WTC11 (cell line): ENCODE measurements around the gene SSH2. TPM values are rescaled to one million over a fixed set of nuclear protein-coding genes. Genes with fewer than 3 reads are reported as not detected.

Experiments used
- ATAC-seq: fragments of 200-7000 bp; cut with Tn5 transposase; 2 replicates; pipeline ENCODE4 v1.10.0; 2021; ENCODE audit warnings: mild to moderate bottlenecking, moderate library complexity
- CTCF ChIA-PET: fragments of 300-600 bp; sonication (Branson Sonifier 250); formaldehyde crosslinking; loops from one replicate; lab custom pipeline; 2021; ENCODE audit warnings: antibody characterized with exemption; lab: Charles Lee
- POLR2A ChIA-PET: fragments of 350-600 bp; sonication (Branson Sonifier 250); formaldehyde crosslinking; loops from one replicate; lab custom pipeline; 2021; ENCODE audit warnings: antibody characterized with exemption; lab: Charles Lee
- DNase-seq: peaks from one replicate; pipeline ENCODE4 v3.0.0; 2021; ENCODE audit warnings: low spot score
- H3K27ac Mint-ChIP-seq: 2 replicates; pipeline ENCODE4 v1.8.0; 2021; ENCODE audit warnings: mixed read lengths
- H3K27me3 Mint-ChIP-seq: 2 replicates; pipeline ENCODE4 v1.8.0; 2021; ENCODE audit warnings: low read depth, mild to moderate bottlenecking, moderate library complexity, mixed read lengths
- H3K36me3 Mint-ChIP-seq: 2 replicates; pipeline ENCODE4 v1.8.0; 2021; ENCODE audit warnings: mixed read lengths
- H3K4me1 Mint-ChIP-seq: 2 replicates; pipeline ENCODE4 v1.8.0; 2022; ENCODE audit warnings: mixed read lengths
- H3K4me3 Mint-ChIP-seq: 2 replicates; pipeline ENCODE4 v1.8.0; 2021; ENCODE audit warnings: mild to moderate bottlenecking, moderate library complexity, mixed read lengths
- H3K9me3 Mint-ChIP-seq: 2 replicates; pipeline ENCODE4 v1.8.0; 2021; ENCODE audit warnings: mixed read lengths
- CDX4 ChIP-seq: fragments of 250-450 bp; sonication (Bioruptor Pico); IDR thresholded peaks from 2 replicates; pipeline ENCODE4 v1.9.0; 2021; ENCODE audit warnings: moderate library complexity, mild to moderate bottlenecking, inconsistent platforms, borderline replicate concordance
- E2F4 ChIP-seq: sonication (generic); formaldehyde crosslinking; IDR thresholded peaks from 2 replicates; pipeline ENCODE4 v1.8.1; 2022; ENCODE audit warnings: low read depth, mild to moderate bottlenecking, moderate library complexity, missing genetic modification reagents, borderline replicate concordance
- EMX1 ChIP-seq: fragments of 250-450 bp; sonication (Bioruptor Pico); IDR thresholded peaks from 2 replicates; pipeline ENCODE4 v1.8.0; 2021; ENCODE audit warnings: mild to moderate bottlenecking
- FOXP4 ChIP-seq: sonication (generic); formaldehyde crosslinking; IDR thresholded peaks from 2 replicates; pipeline ENCODE4 v1.8.0; 2022; ENCODE audit warnings: mild to moderate bottlenecking, missing genetic modification reagents
- JAZF1 ChIP-seq: fragments of 250-450 bp; sonication (Bioruptor Pico); IDR thresholded peaks from 2 replicates; pipeline ENCODE4 v1.9.0; 2021; ENCODE audit warnings: moderate library complexity, mild to moderate bottlenecking, inconsistent platforms
- KAT7 ChIP-seq: sonication (generic); formaldehyde crosslinking; IDR thresholded peaks from 2 replicates; pipeline ENCODE4 v1.8.1; 2023; ENCODE audit warnings: missing genetic modification reagents, mild to moderate bottlenecking, borderline replicate concordance
- MLX ChIP-seq: sonication (generic); formaldehyde crosslinking; IDR thresholded peaks from 2 replicates; pipeline ENCODE4 v1.8.1; 2023; ENCODE audit warnings: mild to moderate bottlenecking, missing genetic modification reagents, moderate library complexity
- NFE2L1 ChIP-seq: sonication (generic); formaldehyde crosslinking; IDR thresholded peaks from 2 replicates; pipeline ENCODE4 v1.8.1; 2023; ENCODE audit warnings: missing genetic modification reagents
- PRDM15 ChIP-seq: sonication (generic); formaldehyde crosslinking; IDR thresholded peaks from 2 replicates; pipeline ENCODE4 v1.8.0; 2022; ENCODE audit warnings: missing genetic modification reagents
- USF1 ChIP-seq: sonication (generic); formaldehyde crosslinking; IDR thresholded peaks from 2 replicates; pipeline ENCODE4 v1.8.0; 2022; ENCODE audit warnings: mild to moderate bottlenecking, missing genetic modification reagents
- ZBTB43 ChIP-seq: sonication (generic); formaldehyde crosslinking; IDR thresholded peaks from 2 replicates; pipeline ENCODE4 v1.8.1; 2023; ENCODE audit warnings: mild to moderate bottlenecking, missing genetic modification reagents
- ZNF138 ChIP-seq: sonication (generic); formaldehyde crosslinking; conservative IDR thresholded peaks from 2 replicates; pipeline ENCODE4 v1.8.1; 2022; ENCODE audit warnings: mild to moderate bottlenecking, moderate library complexity, missing genetic modification reagents
- ZNF671 ChIP-seq: fragments of 250-450 bp; sonication (Bioruptor Pico); IDR thresholded peaks from 2 replicates; pipeline ENCODE4 v1.8.0; 2021; ENCODE audit warnings: mild to moderate bottlenecking
- total RNA-seq: library from RNA; stranded (reverse); gene quantifications from 3 replicates; pipeline ENCODE4 v1.2.3, GENCODE V29; 2021

The SSH2 gene
- total RNA-seq, 1 experiment from 2014 or later, result 14.3 TPM

GRCh38 chr17:29771546-29771945, 158.5 kb downstream of the SSH2 start (continued):
- no peak for TF ChIP-seq MLX (CRISPR knock-in tag)

- TF ChIP-seq E2F4 (CRISPR knock-in tag), result no peak
- no peak for TF ChIP-seq JAZF1 (CRISPR knock-in tag)
- no peak for TF ChIP-seq NFE2L1 (CRISPR knock-in tag)
- TF ChIP-seq FOXP4 (CRISPR knock-in tag), result no peak
- no peak for TF ChIP-seq USF1 (CRISPR knock-in tag)
- TF ChIP-seq ZNF138 (CRISPR knock-in tag), result no peak
- TF ChIP-seq ZBTB43 (CRISPR knock-in tag), result no peak
- no peak for TF ChIP-seq CDX4 (CRISPR knock-in tag)
- TF ChIP-seq EMX1, result no peak
- TF ChIP-seq PRDM15 (CRISPR knock-in tag), result no peak
- TF ChIP-seq KAT7 (CRISPR knock-in tag), result no peak
- no peak for TF ChIP-seq ZNF671 (CRISPR knock-in tag)
- TF ChIP-seq MLX (CRISPR knock-in tag), result no peak
- CTCF ChIA-PET, result interaction anchor here (1.3 to 1.7 kb wide), 2 partner anchors 10 to 152 kb away, joined by 4 to 5 read pairs; no protein-coding TSS in a partner anchor
- H3K4me3 Mint-ChIP-seq, result no peak overlapping the region
- H3K4me1 Mint-ChIP-seq, result peaks cover 11% of the 10 kb centered on the region
- no peaks in the 10 kb centered on the region for H3K36me3 Mint-ChIP-seq
- no peak overlapping the region for H3K27ac Mint-ChIP-seq
- POLR2A ChIA-PET, result no interaction called here
- ATAC-seq (no peak), DNase-seq (no peak)
- no peaks in the 10 kb centered on the region for H3K27me3 Mint-ChIP-seq
- no peaks in the 10 kb centered on the region for H3K9me3 Mint-ChIP-seq
Measured at GRCh38 chr17:29769225-29769624, 160.8 kb downstream of the SSH2 start.
